Lung (tissue), 12 donors: ENCODE measurements around the gene MFRP. TPM values are rescaled to one million over a fixed set of nuclear protein-coding genes. Genes with fewer than 3 reads are reported as not detected.

Experiments
- ATAC-seq: fragments of 200-7000 bp; cut with Tn5 transposase; one replicate; pipeline ENCODE4 v1.9.1; 2020; ENCODE audit warnings: moderate number of reproducible peaks; ENCODE audit not compliant: insufficient read depth, low FRiP score
- DNase-seq, 3 donors: peaks; one replicate each; pipeline ENCODE4 v3.0.0-alpha.2; 2013 to 2017
- H3K27ac ChIP-seq, 2 donors: one replicate each; pipeline ENCODE4 v1.5.1; 2013; ENCODE audit warnings: mild to moderate bottlenecking in 2 of 2, moderate library complexity in 2 of 2, control low read depth in 1 of 2, inconsistent platforms in 1 of 2, low read depth in 1 of 2, low read length in 1 of 2
- H3K27me3 ChIP-seq, 3 donors: one replicate each; pipeline ENCODE4 v1.5.1; 2013; ENCODE audit warnings: low read length in 2 of 3; ENCODE audit not compliant: control insufficient read depth in 3 of 3, insufficient read depth in 3 of 3
- H3K36me3 ChIP-seq, 4 donors: one replicate each; pipeline ENCODE4 v1.5.1; 2013; ENCODE audit warnings: low read length in 4 of 4, mild to moderate bottlenecking in 1 of 4, moderate library complexity in 1 of 4; ENCODE audit not compliant: control insufficient read depth in 4 of 4, insufficient read depth in 4 of 4
- H3K4me1 ChIP-seq, 5 donors: one replicate each; pipeline ENCODE4 v1.5.1; 2013; ENCODE audit warnings: low read length in 5 of 5, mild to moderate bottlenecking in 2 of 5, moderate library complexity in 1 of 5; ENCODE audit not compliant: control insufficient read depth in 5 of 5, insufficient read depth in 5 of 5
- H3K4me3 ChIP-seq: one replicate; pipeline ENCODE4 v1.5.1; 2013; ENCODE audit warnings: mild to moderate bottlenecking, control low read depth, moderate library complexity
- H3K9ac ChIP-seq, 2 donors: one replicate each; pipeline ENCODE4 v1.5.1; 2013; ENCODE audit warnings: low read length in 2 of 2, control low read depth in 1 of 2; ENCODE audit not compliant: insufficient read depth in 1 of 2
- H3K9me3 ChIP-seq, 4 donors: one replicate each; pipeline ENCODE4 v1.5.1; 2013; ENCODE audit warnings: low read length in 3 of 4, mild to moderate bottlenecking in 1 of 4, moderate library complexity in 1 of 4; ENCODE audit not compliant: control insufficient read depth in 4 of 4, insufficient read depth in 3 of 4
- WGBS, 2 donors: extraction: QIAGEN DNeasy Blood & Tissue Kit; methylation state at CpG; one replicate each; pipeline ENCODE4 v1.1.7; 2013; 5-methylcytosine and 5-hydroxymethylcytosine counted together
- polyA plus RNA-seq, 2 donors: library from polyadenylated mRNA; stranded (reverse); fragments of 200-250 nt; gene quantifications; one replicate each; pipeline ENCODE4 v1.2.1, GENCODE V29; 2013
- total RNA-seq, 2 donors: library from RNA; depleted of rRNA in 1 of 2; stranded (reverse); fragments of >200 nt in 1 of 2; gene quantifications; one replicate each; pipeline ENCODE4 v1.2.1, GENCODE V29; 2014 to 2021
- TF ChIP-seq, protein P1 (sequence below): IDR thresholded peaks from 2 replicates; pipeline ENCODE4 v1.5.1; 2012; ENCODE audit warnings: mild to moderate bottlenecking; ENCODE audit errors: control extremely low read depth, extremely low read depth
- donor health status: control.
- donor health status: control.
- donor health status: Bipolar disorder and iron deficiency.
- donor health status: healthy.
- donor health status: DM: yes; HTN: yes; CAD: no.

Gene MFRP
- total and polyA plus RNA-seq, 4 donors: not detected

DNA sequence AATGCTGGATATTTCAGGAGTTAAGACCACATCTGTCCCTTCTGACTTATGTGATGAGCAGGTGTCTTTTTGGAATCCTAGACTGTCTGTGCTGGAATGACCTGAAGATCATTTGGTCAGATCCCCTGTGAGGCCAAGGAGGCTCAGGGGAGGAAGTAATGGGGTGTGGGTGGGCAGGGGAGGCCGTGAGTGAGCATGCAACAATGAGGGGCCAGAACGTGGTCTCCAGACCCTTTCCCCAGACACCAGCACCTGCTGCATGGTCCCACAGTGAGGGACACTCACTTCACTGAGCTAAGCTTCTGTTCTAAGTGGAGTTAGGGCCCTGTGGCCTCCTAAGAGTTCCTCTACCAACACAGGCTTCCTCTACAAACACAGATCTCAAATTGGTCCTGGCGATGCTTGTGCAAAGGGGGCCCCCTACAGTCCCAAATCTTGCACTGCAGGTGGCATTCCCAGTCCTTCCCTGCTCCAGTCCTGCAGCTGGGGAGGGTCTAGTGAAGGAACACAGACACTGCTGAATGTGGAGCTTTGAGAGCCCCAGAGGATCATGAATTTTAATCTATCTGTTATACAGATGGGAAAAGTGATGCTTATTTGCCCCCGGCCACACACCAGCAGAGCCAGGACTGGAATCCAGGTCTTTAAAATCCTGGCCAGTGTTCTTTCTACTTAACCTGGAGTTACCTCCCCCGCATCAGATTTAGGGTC lies 27.6 kb upstream of the MFRP start:
- 51 to 61% methylated on average over 5 of the region's 5 CpGs for WGBS, 2 donors
- ATAC-seq: no peak
- H3K9ac ChIP-seq: no peak overlapping the region

DNA sequence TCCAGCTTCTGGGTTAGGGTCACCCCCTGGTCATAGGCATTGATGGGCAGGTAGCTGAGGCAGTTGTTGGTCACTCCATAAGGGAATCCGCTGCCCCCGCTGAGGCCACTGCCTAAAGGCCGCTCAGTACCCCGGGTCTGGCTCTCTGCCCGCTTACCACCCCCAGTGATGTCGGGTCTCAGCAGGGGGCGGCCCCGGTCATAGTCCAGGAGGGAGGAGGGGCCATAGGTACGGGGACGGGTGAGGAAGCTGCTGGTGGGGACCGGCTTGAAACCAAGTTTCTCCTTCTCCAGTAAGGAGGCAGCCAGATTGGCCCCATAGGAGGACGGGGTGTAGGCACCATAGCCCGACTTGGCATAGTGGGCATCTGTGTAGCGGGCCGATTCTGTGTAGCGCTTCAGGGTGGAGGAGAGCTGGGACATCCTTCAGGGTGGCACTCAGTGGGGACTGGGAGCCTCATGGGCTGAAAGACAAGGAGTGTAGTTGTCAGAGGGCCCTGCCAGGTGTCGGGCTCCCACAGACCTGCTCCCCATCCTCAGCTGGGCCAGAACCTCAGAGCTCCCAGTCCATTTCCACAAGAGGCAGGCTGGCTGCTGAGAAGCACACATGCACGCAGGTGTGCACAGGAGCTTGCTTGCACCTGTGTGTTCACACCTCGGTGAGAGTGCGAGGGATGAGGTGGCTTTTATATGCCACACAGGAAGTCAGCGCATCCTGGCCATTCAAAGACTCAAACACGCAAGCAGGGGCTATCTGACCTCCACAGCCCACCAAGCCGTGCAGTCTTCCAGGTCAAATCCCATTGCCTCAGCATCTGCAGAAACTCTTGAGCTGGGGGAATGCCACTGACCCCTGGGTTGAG lies 26.8 kb upstream of the MFRP start:
- no peak overlapping the region for H3K9ac ChIP-seq

More for the DNA sequence above, 27.6 kb upstream of the MFRP start:
- Histone ChIP-seq H3K36me3 (no peaks in the 10 kb centered on the region), H3K27me3 (no peaks in the 10 kb centered on the region), H3K4me1 (peaks cover 2 to 35% (median 14%) of the 10 kb centered on the region in 5 donors), H3K4me3 (no peak overlapping the region), H3K27ac (peak overlapping the region in 1 of 2 donors; percentile 74), H3K9me3 (no peaks in the 10 kb centered on the region)
- peak; percentile 79 to 85 (median 81) for DNase-seq
- TF ChIP-seq, protein P1, sequence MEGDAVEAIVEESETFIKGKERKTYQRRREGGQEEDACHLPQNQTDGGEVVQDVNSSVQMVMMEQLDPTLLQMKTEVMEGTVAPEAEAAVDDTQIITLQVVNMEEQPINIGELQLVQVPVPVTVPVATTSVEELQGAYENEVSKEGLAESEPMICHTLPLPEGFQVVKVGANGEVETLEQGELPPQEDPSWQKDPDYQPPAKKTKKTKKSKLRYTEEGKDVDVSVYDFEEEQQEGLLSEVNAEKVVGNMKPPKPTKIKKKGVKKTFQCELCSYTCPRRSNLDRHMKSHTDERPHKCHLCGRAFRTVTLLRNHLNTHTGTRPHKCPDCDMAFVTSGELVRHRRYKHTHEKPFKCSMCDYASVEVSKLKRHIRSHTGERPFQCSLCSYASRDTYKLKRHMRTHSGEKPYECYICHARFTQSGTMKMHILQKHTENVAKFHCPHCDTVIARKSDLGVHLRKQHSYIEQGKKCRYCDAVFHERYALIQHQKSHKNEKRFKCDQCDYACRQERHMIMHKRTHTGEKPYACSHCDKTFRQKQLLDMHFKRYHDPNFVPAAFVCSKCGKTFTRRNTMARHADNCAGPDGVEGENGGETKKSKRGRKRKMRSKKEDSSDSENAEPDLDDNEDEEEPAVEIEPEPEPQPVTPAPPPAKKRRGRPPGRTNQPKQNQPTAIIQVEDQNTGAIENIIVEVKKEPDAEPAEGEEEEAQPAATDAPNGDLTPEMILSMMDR: peak; percentile 78

DNA sequence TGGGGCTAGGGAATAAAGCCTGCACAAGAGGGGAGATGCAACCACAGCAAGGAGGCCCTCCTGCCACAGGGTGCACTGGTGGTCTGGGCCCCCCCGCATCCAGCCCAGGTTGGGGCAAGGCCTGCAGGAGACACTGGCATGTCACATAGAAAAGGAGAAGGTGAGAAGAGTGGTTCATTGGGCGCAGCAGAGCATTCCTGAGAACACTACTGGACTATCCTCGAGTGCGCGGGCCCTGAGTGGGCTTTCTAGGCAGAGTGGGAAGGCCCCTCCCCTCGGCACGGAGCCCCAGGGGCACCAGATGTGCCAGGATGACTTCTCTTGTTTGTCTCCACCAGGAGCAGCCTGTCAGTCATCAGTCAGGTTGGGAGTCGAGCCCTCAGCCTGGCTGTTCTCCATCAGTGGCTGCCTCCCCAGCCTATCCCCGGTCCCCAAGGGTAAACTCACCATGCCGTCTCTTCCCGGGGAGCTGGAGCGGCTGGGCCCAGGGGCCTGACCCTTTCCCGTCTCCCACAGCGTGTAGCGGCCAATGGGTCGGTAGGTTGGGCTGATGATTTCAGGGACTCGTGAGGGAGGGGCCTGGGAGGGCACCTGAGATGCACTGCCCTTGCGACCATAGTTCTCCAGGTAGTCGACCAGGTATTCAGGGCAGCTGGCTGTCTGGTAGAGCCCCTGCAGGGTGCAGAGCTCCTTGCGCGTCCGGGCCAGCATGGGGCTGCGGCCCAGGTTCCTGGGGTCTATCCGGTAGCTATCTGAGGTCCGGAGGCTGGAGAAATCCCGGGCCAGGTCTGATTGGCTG lies 26.0 kb upstream of the MFRP start:
- WGBS, 2 donors: 90 to 94% methylated on average over 26 of the region's 26 CpGs
- Histone ChIP-seq H3K9me3 (no peaks in the 10 kb centered on the region), H3K4me3 (no peak overlapping the region), H3K9ac (no peak overlapping the region), H3K36me3 (no peaks in the 10 kb centered on the region), H3K4me1 (peaks cover 4 to 48% (median 24%) of the 10 kb centered on the region in 5 donors), H3K27me3 (no peaks in the 10 kb centered on the region), H3K27ac (peak overlapping the region in 1 of 2 donors; percentile 69)
- ATAC-seq: no peak
- TF ChIP-seq, protein P1: no peak
- no peak for DNase-seq

More for the DNA sequence above, 26.8 kb upstream of the MFRP start:
- Histone ChIP-seq H3K36me3 (no peaks in the 10 kb centered on the region), H3K4me1 (peaks cover 4 to 43% (median 19%) of the 10 kb centered on the region in 5 donors), H3K27ac (peak overlapping the region in 1 of 2 donors; percentile 69), H3K9me3 (no peaks in the 10 kb centered on the region), H3K4me3 (no peak overlapping the region), H3K27me3 (no peaks in the 10 kb centered on the region)
- TF ChIP-seq, protein P1: no peak
- WGBS, 2 donors: 84 to 88% methylated on average over 23 of the region's 23 CpGs
- ATAC-seq: no peak
- DNase-seq: no peak
